ENCODE data around the gene APBB2. TPM values are rescaled to one million over a fixed set of nuclear protein-coding genes. Genes with fewer than 3 reads are reported as not detected.

Gene APBB2
- total RNA-seq, 1 donor from 2014 or later, result 50.8 TPM

- DNase-seq (ENCODE audit: low read depth), result peak; percentile 50
Measured at GRCh38 chr4:41196633-41197332, 17.6 kb downstream of the APBB2 start.

- no peak for DNase-seq (ENCODE audit: low read depth)
Measured at GRCh38 chr4:41192136-41192535, 22.2 kb downstream of the APBB2 start.

GRCh38 chr4:41189666-41190065 is 24.7 kb downstream of the APBB2 start:
- DNase-seq (ENCODE audit: low read depth), result no peak

- no peak for DNase-seq (ENCODE audit: low read depth)
Measured at GRCh38 chr4:41189076-41189475, 25.3 kb downstream of the APBB2 start.

- DNase-seq (ENCODE audit: low read depth), result no peak
Measured at GRCh38 chr4:41185614-41186592, 28.4 kb downstream of the APBB2 start.

- DNase-seq (ENCODE audit: low read depth), result no peak
Measured at GRCh38 chr4:41184009-41184408, 30.3 kb downstream of the APBB2 start.

- DNase-seq (ENCODE audit: low read depth), result no peak
Measured at GRCh38 chr4:41183021-41183553, 31.3 kb downstream of the APBB2 start.

- DNase-seq (ENCODE audit: low read depth), result no peak
Measured at GRCh38 chr4:41181037-41181436, 33.3 kb downstream of the APBB2 start.

- DNase-seq (ENCODE audit: low read depth), result no peak
Measured at GRCh38 chr4:41179498-41180195, 34.7 kb downstream of the APBB2 start.

GRCh38 chr4:41178372-41179370 is 35.7 kb downstream of the APBB2 start:
- peak; percentile 62 for DNase-seq (ENCODE audit: low read depth)

GRCh38 chr4:41177016-41177415 is 37.3 kb downstream of the APBB2 start:
- DNase-seq (ENCODE audit: low read depth), result peak; percentile 80

GRCh38 chr4:41176340-41176739 is 38.0 kb downstream of the APBB2 start:
- peak; percentile 57 for DNase-seq (ENCODE audit: low read depth)

- no peak for DNase-seq (ENCODE audit: low read depth)
Measured at GRCh38 chr4:41175794-41176193, 38.5 kb downstream of the APBB2 start.

- DNase-seq (ENCODE audit: low read depth), result no peak
Measured at GRCh38 chr4:41174444-41174843, 39.9 kb downstream of the APBB2 start.

- no peak for DNase-seq (ENCODE audit: low read depth)
Measured at GRCh38 chr4:41172786-41173185, 41.6 kb downstream of the APBB2 start.

- DNase-seq (ENCODE audit: low read depth), result no peak
Measured at GRCh38 chr4:41169256-41169800, 45.0 kb downstream of the APBB2 start.

GRCh38 chr4:41167191-41167590 is 47.2 kb downstream of the APBB2 start:
- DNase-seq (ENCODE audit: low read depth), result no peak

GRCh38 chr4:41164405-41164804 is 49.9 kb downstream of the APBB2 start:
- no peak for DNase-seq (ENCODE audit: low read depth)

- DNase-seq (ENCODE audit: low read depth), result no peak
Measured at GRCh38 chr4:41161355-41161754, 53.0 kb downstream of the APBB2 start.

- peak; percentile 77 for DNase-seq (ENCODE audit: low read depth)
Measured at GRCh38 chr4:41160856-41161255, 53.5 kb downstream of the APBB2 start.
